ENCODE measurements around the gene CGNL1.

GRCh38 chr15:57568299-57568698 is 192.0 kb downstream of the CGNL1 start:
- no peak for TF ChIP-seq CTCF (IDR thresholded peaks at IDR 0.05)
- no peak for TF ChIP-seq EZH2phosphoT487 (IDR thresholded peaks at IDR 0.05)
